ENCODE measurements around the gene MAPK9. TPM values are rescaled to one million over a fixed set of nuclear protein-coding genes. Genes with fewer than 3 reads are reported as not detected.
A peak's percentile ranks its signal among the peaks of the same experiment; 100 is the strongest.

The MAPK9 gene
- total RNA-seq, 1 donor from 2014 or later = 30.3 TPM

DNA sequence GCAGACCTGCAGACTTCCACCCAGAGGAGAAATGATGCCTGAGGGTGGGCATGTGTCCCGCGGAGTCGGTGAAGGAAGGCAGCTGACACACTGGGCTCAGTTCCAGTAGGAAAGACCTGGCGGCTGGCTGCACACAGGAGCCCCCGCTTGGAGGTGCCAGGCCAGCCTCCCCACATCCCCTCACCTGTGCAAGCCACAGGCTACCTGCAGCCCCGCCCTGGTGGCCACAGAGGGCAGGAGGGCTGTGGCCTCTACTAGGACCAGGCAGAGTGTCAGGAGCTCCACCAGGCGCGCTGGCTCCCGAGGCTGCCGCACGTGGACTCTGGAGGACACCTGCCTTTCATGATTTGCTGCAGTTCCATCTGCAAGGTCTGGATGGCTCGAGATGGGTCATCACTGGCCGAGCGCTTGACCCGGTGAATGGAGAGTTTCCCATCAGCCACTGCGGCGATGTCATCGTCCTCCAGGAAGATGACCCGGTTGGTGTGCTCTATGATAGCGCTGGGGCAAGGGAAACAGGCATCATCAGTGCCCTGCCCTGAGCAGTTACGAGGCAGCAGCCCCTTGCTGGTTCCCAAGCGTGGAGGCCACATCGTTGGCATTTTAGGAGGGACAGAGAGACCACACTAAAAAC, 26.7 kb upstream of the MAPK9 start:
- H3K9me3 Mint-ChIP-seq = no peaks in the 10 kb centered on the region
- ATAC-seq (ENCODE audit: low read depth) (no peak), DNase-seq (no peak)
- POLR2A ChIA-PET = no interaction called here
- no peaks in the 10 kb centered on the region for H3K36me3 Mint-ChIP-seq (ENCODE audit: low read depth)
- CTCF ChIA-PET = interaction anchor here (1.6 to 1.7 kb wide), 2 partner anchors 10 to 25 kb away, joined by 4 to 14 read pairs; no protein-coding TSS in a partner anchor
- TF ChIP-seq, protein P1, sequence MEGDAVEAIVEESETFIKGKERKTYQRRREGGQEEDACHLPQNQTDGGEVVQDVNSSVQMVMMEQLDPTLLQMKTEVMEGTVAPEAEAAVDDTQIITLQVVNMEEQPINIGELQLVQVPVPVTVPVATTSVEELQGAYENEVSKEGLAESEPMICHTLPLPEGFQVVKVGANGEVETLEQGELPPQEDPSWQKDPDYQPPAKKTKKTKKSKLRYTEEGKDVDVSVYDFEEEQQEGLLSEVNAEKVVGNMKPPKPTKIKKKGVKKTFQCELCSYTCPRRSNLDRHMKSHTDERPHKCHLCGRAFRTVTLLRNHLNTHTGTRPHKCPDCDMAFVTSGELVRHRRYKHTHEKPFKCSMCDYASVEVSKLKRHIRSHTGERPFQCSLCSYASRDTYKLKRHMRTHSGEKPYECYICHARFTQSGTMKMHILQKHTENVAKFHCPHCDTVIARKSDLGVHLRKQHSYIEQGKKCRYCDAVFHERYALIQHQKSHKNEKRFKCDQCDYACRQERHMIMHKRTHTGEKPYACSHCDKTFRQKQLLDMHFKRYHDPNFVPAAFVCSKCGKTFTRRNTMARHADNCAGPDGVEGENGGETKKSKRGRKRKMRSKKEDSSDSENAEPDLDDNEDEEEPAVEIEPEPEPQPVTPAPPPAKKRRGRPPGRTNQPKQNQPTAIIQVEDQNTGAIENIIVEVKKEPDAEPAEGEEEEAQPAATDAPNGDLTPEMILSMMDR (IDR thresholded peaks at IDR 0.05) = no peak
- H3K27me3 Mint-ChIP-seq = peaks cover 4% of the 10 kb centered on the region
- H3K4me3 Mint-ChIP-seq = no peak overlapping the region
- H3K27ac Mint-ChIP-seq = no peak overlapping the region
- H3K4me1 Mint-ChIP-seq = no peaks in the 10 kb centered on the region
- intact Hi-C loops (cut with micrococcal nuclease) = loop anchor here (5.0 kb wide), 1 partner anchor 1151 kb away; no protein-coding TSS in a partner anchor

DNA sequence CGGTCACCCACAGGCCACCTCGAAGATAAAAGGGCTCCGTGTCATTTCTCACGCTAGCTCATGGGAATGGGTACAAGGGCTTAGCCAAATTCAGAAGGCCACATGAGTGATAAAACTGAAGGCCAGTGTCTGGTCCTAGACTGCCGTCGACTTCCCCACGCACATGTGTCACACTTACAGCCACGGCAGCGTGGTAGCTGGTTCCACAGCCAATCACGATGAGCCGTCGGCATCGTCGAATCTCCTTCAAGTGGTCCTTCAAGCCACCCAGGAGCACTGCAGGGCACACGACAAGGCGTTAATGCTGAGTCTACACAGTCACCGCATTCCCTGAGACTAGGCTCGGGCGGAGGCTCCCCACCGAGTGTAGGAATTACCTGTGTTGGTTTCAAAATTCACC, 24.7 kb upstream of the MAPK9 start:
- Mint-ChIP-seq H3K36me3 (ENCODE audit: low read depth) (no peaks in the 10 kb centered on the region), H3K9me3 (no peaks in the 10 kb centered on the region), H3K4me1 (no peaks in the 10 kb centered on the region), H3K4me3 (no peak overlapping the region), H3K27me3 (peaks cover 4% of the 10 kb centered on the region), H3K27ac (no peak overlapping the region)
- ATAC-seq (ENCODE audit: low read depth) (no peak), DNase-seq (no peak)
- POLR2A ChIA-PET = interaction anchor here (0.6 to 1.4 kb wide), 2 partner anchors 24 to 544 kb away, joined by 7 to 15 read pairs; no protein-coding TSS in a partner anchor
- intact Hi-C loops (cut with micrococcal nuclease) = loop anchor here (5.0 kb wide), 1 partner anchor 1149 kb away; no protein-coding TSS in a partner anchor
- TF ChIP-seq, protein P1 (IDR thresholded peaks at IDR 0.05) = no peak
- CTCF ChIA-PET = interaction anchor here (0.9 to 3.8 kb wide), 12 partner anchors 8 to 188 kb away, joined by 3 to 82 read pairs (median 4); partner anchors contain the start of gene MAPK9

DNA sequence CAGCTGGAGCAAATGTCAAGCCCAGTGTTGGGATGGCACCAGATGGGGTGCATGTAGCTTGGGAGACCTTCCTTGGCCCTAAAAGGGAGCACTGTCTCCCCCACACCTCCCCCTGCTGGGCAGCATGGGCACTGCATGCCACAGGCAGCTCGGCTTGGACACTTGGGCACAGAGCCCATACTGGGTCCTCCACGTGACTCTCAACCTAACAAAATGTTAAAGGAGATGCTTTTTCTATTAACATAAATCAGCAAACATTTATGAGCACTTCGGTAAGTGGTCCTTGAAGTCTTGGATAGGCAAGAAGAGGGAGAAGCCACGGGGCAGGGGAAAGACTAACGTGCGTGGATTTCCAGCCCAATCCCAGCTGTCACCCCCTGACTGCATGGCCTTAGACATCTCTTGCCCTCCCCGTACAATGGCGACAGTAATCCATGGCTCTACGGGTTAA, 23.9 kb upstream of the MAPK9 start:
- peaks cover 4% of the 10 kb centered on the region for H3K27me3 Mint-ChIP-seq
- TF ChIP-seq, protein P1 (IDR thresholded peaks at IDR 0.05) = peak; percentile 45
- H3K9me3 Mint-ChIP-seq = no peaks in the 10 kb centered on the region
- H3K27ac Mint-ChIP-seq = no peak overlapping the region
- intact Hi-C loops (cut with micrococcal nuclease) = loop anchor here (1.0 to 5.0 kb wide), 2 partner anchors 22 to 1148 kb away; no protein-coding TSS in a partner anchor
- H3K4me3 Mint-ChIP-seq = no peak overlapping the region
- CTCF ChIA-PET = interaction anchor here (0.9 to 3.8 kb wide), 17 partner anchors 9 to 553 kb away, joined by 3 to 82 read pairs (median 4); partner anchors contain the start of gene MAPK9
- H3K4me1 Mint-ChIP-seq = no peaks in the 10 kb centered on the region
- POLR2A ChIA-PET = interaction anchor here (1.4 kb wide), 1 partner anchor 23 kb away, joined by 15 read pairs; no protein-coding TSS in a partner anchor
- DNase-seq (peak; percentile 67), ATAC-seq (ENCODE audit: low read depth) (peak; percentile 86)
- H3K36me3 Mint-ChIP-seq (ENCODE audit: low read depth) = no peaks in the 10 kb centered on the region

DNA sequence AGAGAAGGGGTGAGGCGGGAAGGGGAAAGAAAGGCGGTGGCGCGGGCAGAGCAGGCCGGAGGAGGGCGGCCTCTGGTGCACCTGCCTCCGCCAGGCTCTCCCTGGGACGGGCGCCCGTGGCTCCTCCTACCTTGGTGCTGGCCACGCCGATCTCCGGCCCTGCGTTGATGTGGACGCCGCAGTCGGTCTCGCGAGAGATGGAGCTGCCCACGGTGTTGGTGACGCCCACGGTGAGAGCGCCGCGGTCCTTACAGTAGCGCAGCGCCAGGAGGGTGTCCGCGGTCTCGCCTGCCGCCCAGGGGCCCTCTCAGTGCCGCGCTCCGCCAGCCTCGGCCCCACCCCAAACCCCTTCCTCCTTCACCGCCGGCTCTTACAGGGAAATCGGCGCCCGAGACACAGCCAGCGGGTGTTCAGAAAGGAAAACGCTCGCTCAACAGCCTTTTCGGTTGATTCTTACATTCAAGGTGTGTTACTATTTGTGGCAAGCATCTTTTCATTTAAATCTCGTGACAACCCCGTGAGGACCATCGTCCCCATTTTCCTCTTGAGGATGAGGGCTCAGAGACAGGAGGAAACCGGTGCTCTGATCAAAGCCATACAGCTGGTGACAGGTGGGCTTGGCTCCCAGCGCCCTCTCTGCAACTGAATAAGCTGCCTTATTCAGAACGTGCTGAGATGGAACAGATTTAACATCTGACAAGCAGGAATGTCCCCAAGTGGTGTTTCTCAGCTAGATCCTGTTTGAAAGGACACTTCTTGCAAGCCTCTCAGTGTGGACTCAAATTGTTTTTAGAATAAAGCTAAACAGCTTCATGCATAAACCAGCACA, 22.0 kb upstream of the MAPK9 start:
- ChIA-PET POLR2A (interaction anchor here (1.0 kb wide), 1 partner anchor 20 kb away, joined by 3 read pairs; no protein-coding TSS in a partner anchor), CTCF (interaction anchor here (0.6 to 3.8 kb wide), 4 partner anchors 15 to 157 kb away, joined by 3 to 82 read pairs (median 4); partner anchors contain the start of gene MAPK9)
- H3K36me3 Mint-ChIP-seq (ENCODE audit: low read depth) = no peaks in the 10 kb centered on the region
- no peak overlapping the region for H3K27ac Mint-ChIP-seq
- ATAC-seq (ENCODE audit: low read depth) = peak; percentile 66
- intact Hi-C loops (cut with micrococcal nuclease) = no loop called here
- no peak for DNase-seq
- TF ChIP-seq, protein P1 (IDR thresholded peaks at IDR 0.05) = no peak
- H3K4me3 Mint-ChIP-seq = peak overlapping the region; percentile 44
- no peaks in the 10 kb centered on the region for H3K9me3 Mint-ChIP-seq
- peaks cover 4% of the 10 kb centered on the region for H3K27me3 Mint-ChIP-seq
- H3K4me1 Mint-ChIP-seq = no peaks in the 10 kb centered on the region

Data from activated B cell treated with CpG ODN at 0.5 μM for 24 hours (primary cell).